OCI-LY7 (cell line): Measurements from ENCODE around the gene ABHD11. TPM values are rescaled to one million over a fixed set of nuclear protein-coding genes. Genes with fewer than 3 reads are reported as not detected.

Source experiments
- BruUV-seq: library from RNA; stranded (reverse); fragments of 400-500 nt; replicated peaks from 2 replicates; lab custom pipeline; 2021; lab: Mats Ljungman, UMichigan
- CTCF ChIA-PET: fragments of 300-600 bp; sonication (Branson Sonifier 250); formaldehyde crosslinking; loops from one replicate; lab custom pipeline; 2022; ENCODE audit warnings: antibody characterized with exemption; ENCODE audit not compliant: unreplicated experiment; lab: Charles Lee
- POLR2A ChIA-PET: fragments of 300-600 bp; sonication (Branson Sonifier 250); formaldehyde crosslinking; loops from one replicate; lab custom pipeline; 2022; ENCODE audit warnings: antibody characterized with exemption; lab: Charles Lee
- DNase-seq: peaks from one replicate; pipeline ENCODE4 v3.0.0-alpha.2; 2015; ENCODE audit warnings: low spot score
- H2AFZ ChIP-seq: fragments of 200-600 bp; sonication (generic), shearing (Covaris generic); 2 replicates; pipeline ENCODE4 v1.6.1; 2014; ENCODE audit warnings: mild to moderate bottlenecking, antibody characterized with exemption, low read length, moderate library complexity
- H3K27ac ChIP-seq: fragments of 200-600 bp; sonication (generic); 2 replicates; pipeline ENCODE4 v1.5.1; 2014; ENCODE audit warnings: mixed run types, low read depth, mild to moderate bottlenecking, moderate library complexity, low read length, inconsistent platforms; ENCODE audit not compliant: poor library complexity, severe bottlenecking
- H3K36me3 ChIP-seq: fragments of 200-600 bp; sonication (generic); 2 replicates; pipeline ENCODE4 v1.6.1; 2014; ENCODE audit warnings: mild to moderate bottlenecking, antibody characterized with exemption, low read length, moderate library complexity, mixed read lengths; ENCODE audit not compliant: insufficient read depth
- H3K4me1 ChIP-seq: fragments of 200-600 bp; sonication (generic); 2 replicates; pipeline ENCODE4 v1.5.1; 2014; ENCODE audit warnings: mild to moderate bottlenecking, low read length; ENCODE audit not compliant: insufficient read depth, poor library complexity, severe bottlenecking
- H3K4me2 ChIP-seq: fragments of 200-600 bp; sonication (generic); 2 replicates; pipeline ENCODE4 v1.6.1; 2014; ENCODE audit warnings: mild to moderate bottlenecking, low read length
- H3K4me3 ChIP-seq: fragments of 200-600 bp; sonication (generic); 2 replicates; pipeline ENCODE4 v1.5.1; 2014; ENCODE audit warnings: mild to moderate bottlenecking, low read depth, low read length; ENCODE audit not compliant: poor library complexity, severe bottlenecking
- H3K79me2 ChIP-seq: fragments of 200-600 bp; sonication (generic); 2 replicates; pipeline ENCODE4 v1.6.1; 2016; ENCODE audit warnings: low read depth, mild to moderate bottlenecking, low read length, moderate library complexity, mixed read lengths; ENCODE audit not compliant: insufficient read depth
- H3K9me2 ChIP-seq: fragments of 200-600 bp; sonication (generic); 2 replicates; pipeline ENCODE4 v1.6.1; 2016; ENCODE audit warnings: mild to moderate bottlenecking, low read length, mixed read lengths; ENCODE audit not compliant: insufficient read depth
- H3K9me3 ChIP-seq: fragments of 200-600 bp; sonication (generic); 2 replicates; pipeline ENCODE4 v1.6.1; 2014; ENCODE audit warnings: mild to moderate bottlenecking, mixed run types, low read length, mixed read lengths
- H4K20me1 ChIP-seq: fragments of 200-600 bp; sonication (generic); 2 replicates; pipeline ENCODE4 v1.6.1; 2014; ENCODE audit warnings: mild to moderate bottlenecking, antibody characterized with exemption, low read length, moderate library complexity, mixed read lengths; ENCODE audit not compliant: insufficient read depth
- CTCF ChIP-seq: fragments of 200-600 bp; sonication (generic); conservative IDR thresholded peaks from 2 replicates; pipeline ENCODE4 v1.5.1; 2014; ENCODE audit warnings: mild to moderate bottlenecking, antibody characterized with exemption, low read length, moderate library complexity, mixed read lengths
- EZH2phosphoT487 ChIP-seq: fragments of 200-600 bp; sonication (generic); IDR thresholded peaks from 2 replicates; pipeline ENCODE4 v1.6.1; 2018; ENCODE audit warnings: low read depth, borderline replicate concordance, mild to moderate bottlenecking, mixed run types, antibody characterized with exemption, low read length, moderate library complexity, mixed read lengths
- intact Hi-C: fragments of 100-400 bp; cut with micrococcal nuclease; formaldehyde crosslinking; loops from one replicate; pipeline ENCODE4 v1.10.0; 2022; ENCODE audit not compliant: unreplicated experiment
- total RNA-seq, 2 experiments: library from RNA; depleted of rRNA in 1 of 2; stranded (reverse); fragments of >200 nt in 1 of 2; shearing (Covaris generic) in 1 of 2; gene quantifications; 2 replicates each; pipeline ENCODE4 v1.2.3, GENCODE V29; 2014 to 2022

The ABHD11 gene
- total RNA-seq, 2 experiments from 2014 or later: 27.4 to 27.5 TPM

GRCh38 chr7:73769481-73770001 is 30.9 kb upstream of the ABHD11 start:
- no peak for DNase-seq
- no peak overlapping the region for H3K4me2 ChIP-seq
- H3K4me1 ChIP-seq: peaks cover 3% of the 10 kb centered on the region
- intact Hi-C loops: no loop called here
- H3K9me3 ChIP-seq: no peaks in the 10 kb centered on the region
- no peaks in the 10 kb centered on the region for H3K9me2 ChIP-seq
- H3K79me2 ChIP-seq: no peaks in the 10 kb centered on the region
- H2AFZ ChIP-seq: no peak overlapping the region
- no peak overlapping the region for H3K4me3 ChIP-seq
- no TSS peak for BruUV-seq
- ChIA-PET CTCF (no interaction called here), POLR2A (no interaction called here)
- H3K27ac ChIP-seq: no peak overlapping the region
- TF ChIP-seq CTCF (no peak), EZH2phosphoT487 (no peak)
- H3K36me3 ChIP-seq: no peaks in the 10 kb centered on the region
- H4K20me1 ChIP-seq: no peaks in the 10 kb centered on the region

- peaks cover 3% of the 10 kb centered on the region for H3K4me1 ChIP-seq
- no peak for DNase-seq
- no peaks in the 10 kb centered on the region for H3K9me2 ChIP-seq
- ChIA-PET CTCF (no interaction called here), POLR2A (no interaction called here)
- no peaks in the 10 kb centered on the region for H3K79me2 ChIP-seq
- TF ChIP-seq CTCF (no peak), EZH2phosphoT487 (no peak)
- intact Hi-C loops: no loop called here
- H3K9me3 ChIP-seq: no peaks in the 10 kb centered on the region
- H3K4me2 ChIP-seq: no peak overlapping the region
- H3K36me3 ChIP-seq: no peaks in the 10 kb centered on the region
- no TSS peak for BruUV-seq
- H2AFZ ChIP-seq: no peak overlapping the region
- no peak overlapping the region for H3K4me3 ChIP-seq
- no peaks in the 10 kb centered on the region for H4K20me1 ChIP-seq
- H3K27ac ChIP-seq: no peak overlapping the region
These were observed 30.3 kb upstream of the ABHD11 start for GRCh38 chr7:73768641-73769480.
